RWPE2 (cell line): ENCODE measurements around the gene NADK.

Experiments used
- ATAC-seq: fragments of 200-7000 bp; cut with Tn5 transposase; 3 replicates; pipeline ENCODE4 v1.9.1; 2021; ENCODE audit warnings: low read depth
- DNase-seq: peaks from one replicate; pipeline ENCODE4 v3.0.0-alpha.2; 2020; ENCODE audit warnings: low spot score
- H3K27ac ChIP-seq: fragments of 450-650 bp; 2 replicates; pipeline ENCODE4 v1.5.1; 2017; ENCODE audit warnings: mild to moderate bottlenecking; ENCODE audit not compliant: poor library complexity, severe bottlenecking
- H3K27me3 ChIP-seq: fragments of 250-450 bp; sonication (Bioruptor Pico); 2 replicates; pipeline ENCODE4 v1.5.1; 2021; ENCODE audit warnings: mild to moderate bottlenecking, moderate library complexity; ENCODE audit not compliant: insufficient read depth, poor library complexity, severe bottlenecking
- H3K36me3 ChIP-seq: fragments of 250-450 bp; sonication (Bioruptor Pico); 2 replicates; pipeline ENCODE4 v1.5.1; 2020; ENCODE audit warnings: low read depth, mild to moderate bottlenecking, moderate library complexity
- H3K4me1 ChIP-seq: fragments of 250-450 bp; sonication (Bioruptor Pico); 2 replicates; pipeline ENCODE4 v1.5.1; 2021; ENCODE audit warnings: mild to moderate bottlenecking, moderate library complexity; ENCODE audit not compliant: insufficient read depth, poor library complexity, severe bottlenecking
- H3K4me3 ChIP-seq: fragments of 250-450 bp; sonication (Bioruptor Pico); 2 replicates; pipeline ENCODE4 v1.5.1; 2021; ENCODE audit warnings: mild to moderate bottlenecking, moderate library complexity; ENCODE audit not compliant: severe bottlenecking
- H3K9me3 ChIP-seq: fragments of 250-450 bp; sonication (Bioruptor Pico); 2 replicates; pipeline ENCODE4 v1.5.1; 2021; ENCODE audit warnings: mild to moderate bottlenecking, moderate library complexity; ENCODE audit not compliant: severe bottlenecking
- TF ChIP-seq, protein P1 (sequence below): fragments of 450-650 bp; IDR thresholded peaks from one replicate; pipeline ENCODE4 v1.5.1; 2017; ENCODE audit warnings: mild to moderate bottlenecking, moderate library complexity; ENCODE audit not compliant: poor library complexity, severe bottlenecking

NADK gene

DNA sequence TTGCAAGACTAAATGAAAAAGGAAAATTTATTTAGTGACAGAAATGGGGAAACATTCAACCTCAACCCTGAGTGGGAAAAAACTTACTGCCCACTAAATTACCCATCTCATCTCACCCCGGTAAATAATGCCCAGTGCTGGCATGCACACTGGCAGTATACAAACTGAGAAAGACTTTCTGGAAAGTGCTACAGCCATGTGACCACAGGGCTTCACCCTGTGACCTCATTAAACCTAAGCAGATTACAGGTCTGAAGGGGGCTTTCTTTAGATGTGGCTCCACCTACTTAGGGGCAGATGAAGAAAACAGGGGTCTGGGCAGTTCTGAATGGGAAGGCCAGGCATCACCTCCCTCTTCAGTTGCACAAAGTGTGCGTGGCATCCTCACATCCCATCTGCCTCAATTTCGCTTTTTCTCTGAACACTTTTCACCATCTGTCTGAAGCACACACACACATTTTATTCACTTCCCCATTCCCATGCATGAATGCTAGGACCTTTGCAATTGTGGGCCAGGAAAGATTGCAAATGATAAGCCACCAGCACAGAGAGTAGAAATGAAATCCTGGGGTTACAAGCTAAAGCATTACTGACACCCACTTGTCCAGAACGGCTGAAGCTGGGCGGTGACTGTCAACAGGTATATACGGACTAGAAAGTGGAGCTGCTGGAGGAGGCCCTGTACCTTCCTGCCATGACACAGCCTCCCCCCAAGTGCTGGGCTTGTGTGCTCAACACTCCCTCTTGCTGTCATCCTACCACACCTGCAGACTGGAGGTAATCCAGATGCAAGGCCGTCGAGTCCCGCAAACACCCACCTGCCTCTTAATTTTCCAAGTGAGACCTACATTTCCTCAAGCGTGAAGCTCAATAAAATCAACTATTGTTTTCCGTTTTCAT lies 2.7 kb downstream of the NADK start:
- peaks cover 34% of the 10 kb centered on the region for H3K36me3 ChIP-seq
- no peak for DNase-seq
- no peak overlapping the region for H3K4me3 ChIP-seq
- H3K4me1 ChIP-seq: peaks cover 8% of the 10 kb centered on the region
- TF ChIP-seq, protein P1, sequence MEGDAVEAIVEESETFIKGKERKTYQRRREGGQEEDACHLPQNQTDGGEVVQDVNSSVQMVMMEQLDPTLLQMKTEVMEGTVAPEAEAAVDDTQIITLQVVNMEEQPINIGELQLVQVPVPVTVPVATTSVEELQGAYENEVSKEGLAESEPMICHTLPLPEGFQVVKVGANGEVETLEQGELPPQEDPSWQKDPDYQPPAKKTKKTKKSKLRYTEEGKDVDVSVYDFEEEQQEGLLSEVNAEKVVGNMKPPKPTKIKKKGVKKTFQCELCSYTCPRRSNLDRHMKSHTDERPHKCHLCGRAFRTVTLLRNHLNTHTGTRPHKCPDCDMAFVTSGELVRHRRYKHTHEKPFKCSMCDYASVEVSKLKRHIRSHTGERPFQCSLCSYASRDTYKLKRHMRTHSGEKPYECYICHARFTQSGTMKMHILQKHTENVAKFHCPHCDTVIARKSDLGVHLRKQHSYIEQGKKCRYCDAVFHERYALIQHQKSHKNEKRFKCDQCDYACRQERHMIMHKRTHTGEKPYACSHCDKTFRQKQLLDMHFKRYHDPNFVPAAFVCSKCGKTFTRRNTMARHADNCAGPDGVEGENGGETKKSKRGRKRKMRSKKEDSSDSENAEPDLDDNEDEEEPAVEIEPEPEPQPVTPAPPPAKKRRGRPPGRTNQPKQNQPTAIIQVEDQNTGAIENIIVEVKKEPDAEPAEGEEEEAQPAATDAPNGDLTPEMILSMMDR: no peak
- no peak overlapping the region for H3K27ac ChIP-seq
- no peaks in the 10 kb centered on the region for H3K27me3 ChIP-seq
- ATAC-seq: no peak
- H3K9me3 ChIP-seq: peaks cover 4% of the 10 kb centered on the region

DNA sequence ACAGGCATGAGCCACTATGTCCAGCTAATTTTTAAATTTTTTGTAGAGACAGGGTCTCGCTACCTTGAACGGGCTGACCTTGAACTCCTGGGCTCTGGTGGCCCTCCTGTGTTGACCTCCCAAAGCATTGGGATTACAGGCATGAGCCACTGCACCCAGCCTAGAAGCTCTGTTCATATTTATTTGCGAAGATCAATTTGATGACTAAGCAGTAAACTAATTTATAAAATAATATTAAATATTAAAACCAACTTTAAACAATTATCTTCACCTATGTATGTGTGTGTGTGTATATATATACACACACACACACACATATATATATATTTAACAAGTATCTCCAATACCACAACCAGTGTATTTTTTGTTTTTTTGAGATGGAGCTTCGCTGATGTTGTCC lies 4.4 kb downstream of the NADK start:
- peaks cover 6% of the 10 kb centered on the region for H3K9me3 ChIP-seq
- TF ChIP-seq, protein P1: no peak
- H3K4me1 ChIP-seq: no peaks in the 10 kb centered on the region
- no peaks in the 10 kb centered on the region for H3K27me3 ChIP-seq
- peaks cover 39% of the 10 kb centered on the region for H3K36me3 ChIP-seq
- DNase-seq (no peak), ATAC-seq (no peak)
- no peak overlapping the region for H3K4me3 ChIP-seq
- no peak overlapping the region for H3K27ac ChIP-seq

- H3K9me3 ChIP-seq: peaks cover 6% of the 10 kb centered on the region
- no peak for DNase-seq
- no peak for ATAC-seq
- TF ChIP-seq, protein P1: no peak
- no peaks in the 10 kb centered on the region for H3K27me3 ChIP-seq
- no peak overlapping the region for H3K27ac ChIP-seq
- H3K4me3 ChIP-seq: no peak overlapping the region
- H3K4me1 ChIP-seq: no peaks in the 10 kb centered on the region
- peaks cover 51% of the 10 kb centered on the region for H3K36me3 ChIP-seq
These were observed 7.2 kb downstream of the NADK start for GRCh38 chr1:1771096-1771495.

DNA sequence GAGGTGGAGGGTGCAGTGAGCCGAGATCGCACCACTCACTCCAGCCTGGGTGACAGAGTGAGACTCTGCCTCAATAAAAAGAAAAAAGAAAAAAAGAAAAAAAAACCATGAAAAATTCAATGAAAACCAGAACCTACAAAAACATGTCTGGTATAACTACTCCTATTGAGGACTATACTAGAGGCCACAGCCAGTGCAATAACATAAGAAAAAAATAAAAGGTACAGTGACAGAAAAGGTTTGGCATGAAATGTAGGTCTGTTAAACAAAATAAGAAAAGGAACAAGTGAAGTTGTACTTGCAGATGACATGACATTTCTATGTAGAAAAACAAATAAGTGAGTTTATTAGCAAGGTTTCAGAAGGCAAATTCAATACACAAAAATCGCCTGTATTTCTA lies 8.2 kb downstream of the NADK start:
- DNase-seq: no peak
- no peaks in the 10 kb centered on the region for H3K27me3 ChIP-seq

More for the DNA sequence above, 8.2 kb downstream of the NADK start:
- no peak for ATAC-seq
- Histone ChIP-seq H3K4me1 (no peaks in the 10 kb centered on the region), H3K27ac (no peak overlapping the region), H3K4me3 (no peak overlapping the region), H3K36me3 (peaks cover 60% of the 10 kb centered on the region), H3K9me3 (peaks cover 6% of the 10 kb centered on the region)
- TF ChIP-seq, protein P1: no peak
